ENCODE measurements around the gene EIF2S1.
"Not testable (repeated sequence)": the region's sequence is repeated elsewhere in the genome, so short reads cannot be mapped to it uniquely, and the experiment has no call there.

Gene EIF2S1

GRCh38 chr14:67359775-67360469 lies at the start of gene EIF2S1, which contains the start of gene ATP6V1D:
EIF2S1 (plus strand) TSS chr14:67360328; CDS start chr14:67364768, 4,440 bp downstream.
ATP6V1D (minus strand) TSS chr14:67359804; CDS start chr14:67359698, 106 bp downstream.
- DNase-seq (ENCODE audit: low read depth) = peak; percentile 96

GRCh38 chr14:67311868-67312267 lies 48.3 kb upstream of the EIF2S1 start:
- no peak for DNase-seq (ENCODE audit: low read depth)

- DNase-seq (ENCODE audit: low read depth) = no peak
These were observed 47.0 kb upstream of the EIF2S1 start for GRCh38 chr14:67313153-67313552.

GRCh38 chr14:67317822-67318221 lies 42.3 kb upstream of the EIF2S1 start:
- DNase-seq (ENCODE audit: low read depth) = no peak

- peak; percentile 2 for DNase-seq (ENCODE audit: low read depth)
These were observed 41.0 kb upstream of the EIF2S1 start for GRCh38 chr14:67319142-67319541.

- not testable (repeated sequence) for DNase-seq (ENCODE audit: low read depth)
These were observed 30.5 kb upstream of the EIF2S1 start for GRCh38 chr14:67329666-67330065.

- peak; percentile 11 for DNase-seq (ENCODE audit: low read depth)
These were observed 28.6 kb upstream of the EIF2S1 start for GRCh38 chr14:67331368-67332125.

- DNase-seq (ENCODE audit: low read depth) = no peak
These were observed 27.7 kb upstream of the EIF2S1 start for GRCh38 chr14:67332468-67332867.

GRCh38 chr14:67335781-67336180 lies 24.3 kb upstream of the EIF2S1 start:
- no peak for DNase-seq (ENCODE audit: low read depth)

- not testable (repeated sequence) for DNase-seq (ENCODE audit: low read depth)
These were observed 18.9 kb upstream of the EIF2S1 start for GRCh38 chr14:67341231-67341630.

- no peak for DNase-seq (ENCODE audit: low read depth)
These were observed 16.4 kb upstream of the EIF2S1 start for GRCh38 chr14:67343601-67344230.

- DNase-seq (ENCODE audit: low read depth) = no peak
These were observed 14.5 kb upstream of the EIF2S1 start for GRCh38 chr14:67345583-67345982.

- DNase-seq (ENCODE audit: low read depth) = no peak
These were observed 8.1 kb upstream of the EIF2S1 start for GRCh38 chr14:67352055-67352454.

- no peak for DNase-seq (ENCODE audit: low read depth)
These were observed 2.8 kb upstream of the EIF2S1 start for GRCh38 chr14:67357186-67357968.

- no peak for DNase-seq (ENCODE audit: low read depth)
These were observed 2.2 kb upstream of the EIF2S1 start for GRCh38 chr14:67357969-67358354.

GRCh38 chr14:67358924-67359774 lies 979 bp upstream of the EIF2S1 start:
- no peak for DNase-seq (ENCODE audit: low read depth)

GRCh38 chr14:67360470-67361206 lies 510 bp downstream of the EIF2S1 start:
- DNase-seq (ENCODE audit: low read depth) = no peak

GRCh38 chr14:67365476-67365875 lies 5.3 kb downstream of the EIF2S1 start:
- no peak for DNase-seq (ENCODE audit: low read depth)

- DNase-seq (ENCODE audit: low read depth) = no peak
These were observed 10.7 kb downstream of the EIF2S1 start for GRCh38 chr14:67370830-67371229.
